Measurements from ENCODE around the gene MYO1D.

Gene MYO1D

DNA sequence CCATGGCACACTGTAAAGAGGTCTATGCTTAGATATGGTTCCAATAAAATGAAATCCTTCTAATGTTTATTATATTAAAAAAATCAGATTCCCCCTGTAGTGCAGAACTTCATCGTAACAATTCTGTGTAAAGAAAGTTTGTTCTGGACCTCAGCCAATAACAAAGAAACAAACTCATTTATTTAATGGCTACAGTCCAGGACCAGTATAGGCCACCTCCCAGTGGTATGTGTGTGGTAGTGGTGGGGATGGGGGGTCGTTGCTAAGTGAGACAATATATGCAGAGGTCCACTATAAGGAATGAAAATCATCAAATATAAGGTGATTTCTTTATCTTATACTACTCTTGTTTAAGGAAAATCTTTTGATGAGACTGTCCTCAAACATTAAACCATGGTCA lies 253.7 kb downstream of the MYO1D start:
- no peaks in the 10 kb centered on the region for H3K9me3 ChIP-seq
- no peak overlapping the region for H3K27ac ChIP-seq
- TF ChIP-seq, protein P1, sequence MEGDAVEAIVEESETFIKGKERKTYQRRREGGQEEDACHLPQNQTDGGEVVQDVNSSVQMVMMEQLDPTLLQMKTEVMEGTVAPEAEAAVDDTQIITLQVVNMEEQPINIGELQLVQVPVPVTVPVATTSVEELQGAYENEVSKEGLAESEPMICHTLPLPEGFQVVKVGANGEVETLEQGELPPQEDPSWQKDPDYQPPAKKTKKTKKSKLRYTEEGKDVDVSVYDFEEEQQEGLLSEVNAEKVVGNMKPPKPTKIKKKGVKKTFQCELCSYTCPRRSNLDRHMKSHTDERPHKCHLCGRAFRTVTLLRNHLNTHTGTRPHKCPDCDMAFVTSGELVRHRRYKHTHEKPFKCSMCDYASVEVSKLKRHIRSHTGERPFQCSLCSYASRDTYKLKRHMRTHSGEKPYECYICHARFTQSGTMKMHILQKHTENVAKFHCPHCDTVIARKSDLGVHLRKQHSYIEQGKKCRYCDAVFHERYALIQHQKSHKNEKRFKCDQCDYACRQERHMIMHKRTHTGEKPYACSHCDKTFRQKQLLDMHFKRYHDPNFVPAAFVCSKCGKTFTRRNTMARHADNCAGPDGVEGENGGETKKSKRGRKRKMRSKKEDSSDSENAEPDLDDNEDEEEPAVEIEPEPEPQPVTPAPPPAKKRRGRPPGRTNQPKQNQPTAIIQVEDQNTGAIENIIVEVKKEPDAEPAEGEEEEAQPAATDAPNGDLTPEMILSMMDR (IDR thresholded peaks at IDR 0.05): no peak
- H3K36me3 ChIP-seq: peaks cover 0 to 6% (median 0%) of the 10 kb centered on the region in 3 donors
- H3K4me3 ChIP-seq: no peak overlapping the region
- no peak for DNase-seq
- intact Hi-C loops (cut with DNase I; ENCODE audit: low total_unique reads): no loop called here
- peaks cover 0 to 10% (median 0%) of the 10 kb centered on the region in 4 donors for H3K4me1 ChIP-seq
- no peaks in the 10 kb centered on the region for H3K27me3 ChIP-seq

DNA sequence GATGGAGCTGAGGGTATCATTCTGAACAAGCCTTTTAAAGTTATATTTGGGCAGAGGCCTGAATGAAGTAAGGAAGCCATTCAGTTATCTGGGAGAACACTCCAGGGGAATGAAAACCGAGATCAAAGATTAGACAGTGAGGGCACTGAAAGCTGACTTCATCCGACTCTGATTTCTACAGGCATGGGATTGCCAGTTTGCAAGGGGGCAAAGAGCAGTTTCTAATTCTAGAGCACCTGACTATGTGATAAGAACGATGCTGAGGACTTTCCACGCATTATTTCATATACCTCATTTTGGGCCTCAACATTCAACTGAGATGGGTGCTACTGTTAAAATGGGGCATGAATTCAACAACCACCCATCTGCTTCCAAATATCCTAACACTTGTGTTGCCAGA lies 254.4 kb downstream of the MYO1D start:
- Histone ChIP-seq H3K9me3 (no peaks in the 10 kb centered on the region), H3K4me1 (peaks cover 0 to 3% (median 0%) of the 10 kb centered on the region in 4 donors), H3K36me3 (peaks cover 0 to 6% (median 0%) of the 10 kb centered on the region in 3 donors), H3K27ac (no peak overlapping the region), H3K27me3 (no peaks in the 10 kb centered on the region), H3K4me3 (no peak overlapping the region)
- no peak for DNase-seq
- TF ChIP-seq, protein P1 (IDR thresholded peaks at IDR 0.05): no peak
- intact Hi-C loops (cut with DNase I; ENCODE audit: low total_unique reads): no loop called here

DNA sequence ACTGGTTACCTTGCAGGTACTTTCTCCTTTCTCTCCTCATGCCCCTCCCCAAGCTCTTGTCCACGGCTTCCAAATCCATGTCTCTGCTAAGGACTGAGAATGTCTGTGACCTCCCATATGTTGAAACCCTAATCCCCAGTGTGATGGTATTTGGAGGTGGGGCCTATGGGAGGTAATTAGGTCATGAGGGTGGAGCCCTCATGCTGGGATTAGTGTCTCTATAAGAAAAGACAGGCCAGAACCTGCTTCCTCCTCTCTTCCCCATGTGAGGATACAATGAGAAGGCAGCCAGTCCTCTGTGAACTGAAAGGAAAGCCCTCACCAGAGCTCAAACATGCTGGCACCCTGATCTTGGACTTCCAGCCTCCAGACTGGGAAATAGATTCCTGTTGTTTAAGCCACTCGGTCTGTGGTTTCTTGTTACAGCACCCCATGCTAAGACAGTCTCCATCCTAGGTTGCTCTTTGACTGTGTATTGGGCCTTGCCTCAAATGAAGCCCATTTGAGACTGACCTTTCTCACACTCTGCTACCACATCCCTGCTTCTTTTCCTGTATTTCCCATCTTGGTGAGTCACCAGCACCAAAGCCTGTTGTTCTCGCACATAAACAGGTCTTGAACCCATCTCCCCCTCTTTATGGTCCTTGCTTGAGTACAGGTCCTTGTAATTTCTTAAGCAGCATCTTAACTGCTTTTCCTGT lies 255.2 kb downstream of the MYO1D start:
- Histone ChIP-seq H3K4me1 (no peaks in the 10 kb centered on the region), H3K9me3 (no peaks in the 10 kb centered on the region), H3K4me3 (no peak overlapping the region), H3K27ac (no peak overlapping the region), H3K27me3 (no peaks in the 10 kb centered on the region), H3K36me3 (peaks cover 0 to 6% (median 0%) of the 10 kb centered on the region in 3 donors)
- intact Hi-C loops (cut with DNase I; ENCODE audit: low total_unique reads): no loop called here
- no peak for DNase-seq
- TF ChIP-seq, protein P1 (IDR thresholded peaks at IDR 0.05): no peak

DNA sequence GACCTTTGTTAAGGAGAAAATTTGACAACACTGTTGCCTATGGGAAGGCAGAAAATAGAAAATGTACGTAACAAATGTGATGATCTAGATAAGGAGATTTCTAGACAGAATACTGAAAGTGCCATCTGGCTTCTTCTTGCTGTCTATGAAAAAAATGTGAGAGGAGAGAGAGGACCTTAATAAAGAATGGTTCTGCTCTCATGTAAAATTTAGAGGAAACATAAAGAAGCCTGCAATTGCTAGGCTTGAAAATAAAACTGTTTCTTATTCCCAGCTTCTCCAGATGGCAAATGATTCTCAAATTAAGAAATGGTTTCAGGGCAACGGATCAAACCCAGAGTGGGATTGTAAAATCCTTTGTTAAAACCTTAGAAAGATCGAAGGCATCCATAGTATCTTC lies 261.6 kb downstream of the MYO1D start:
- intact Hi-C loops (cut with DNase I; ENCODE audit: low total_unique reads): no loop called here
- H3K4me3 ChIP-seq: no peak overlapping the region
- no peak overlapping the region for H3K27ac ChIP-seq
- H3K27me3 ChIP-seq: no peaks in the 10 kb centered on the region
- no peaks in the 10 kb centered on the region for H3K9me3 ChIP-seq
- H3K4me1 ChIP-seq: no peaks in the 10 kb centered on the region
- no peak for DNase-seq
- H3K36me3 ChIP-seq: no peaks in the 10 kb centered on the region
- TF ChIP-seq, protein P1 (IDR thresholded peaks at IDR 0.05): no peak

DNA sequence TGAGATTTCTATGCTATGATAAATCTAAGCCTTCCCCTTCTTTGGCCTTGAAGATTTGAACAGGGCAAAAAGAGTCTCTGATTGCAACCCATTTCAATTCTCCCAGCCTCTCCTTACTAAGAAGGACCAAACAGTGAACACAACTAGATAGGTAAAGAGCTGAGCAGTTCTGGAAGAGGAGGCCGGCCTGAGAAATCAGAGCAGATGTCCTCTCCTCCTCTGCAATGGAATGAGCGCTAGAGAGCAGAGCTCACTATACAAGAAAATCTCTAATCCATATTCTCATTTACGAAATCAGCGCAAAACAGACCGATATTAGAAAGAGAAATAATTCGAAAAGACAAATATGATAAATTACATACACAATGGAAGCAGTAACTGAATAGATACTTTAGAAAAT lies 266.0 kb downstream of the MYO1D start:
- Histone ChIP-seq H3K9me3 (no peaks in the 10 kb centered on the region), H3K27ac (no peak overlapping the region), H3K36me3 (no peaks in the 10 kb centered on the region), H3K4me3 (no peak overlapping the region), H3K4me1 (no peaks in the 10 kb centered on the region), H3K27me3 (no peaks in the 10 kb centered on the region)
- intact Hi-C loops (cut with DNase I; ENCODE audit: low total_unique reads): no loop called here
- DNase-seq: no peak
- TF ChIP-seq, protein P1 (IDR thresholded peaks at IDR 0.05): no peak

All from tibial artery (tissue), 4 donors.